Uterine smooth muscle cell (primary cell): ENCODE data around the gene CRB2. TPM values are rescaled to one million over a fixed set of nuclear protein-coding genes. Genes with fewer than 3 reads are reported as not detected.

Experiments
- total RNA-seq: library from RNA; depleted of rRNA; stranded (reverse); fragments of >200 nt; gene quantifications from 2 replicates; pipeline ENCODE4 v1.2.3, GENCODE V29; 2014

CRB2 gene
- not detected in 2 replicates for total RNA-seq

GRCh38 chr9:123355761-123356431, at the start of gene CRB2:
TSS of gene CRB2 (plus strand) at chr9:123356197. CDS start at chr9:123356261, 64 bp downstream.

Other genes starting within 250 kb of the CRB2 start
- gene STRBP, start 87.6 kb upstream of the CRB2 start, total RNA-seq, result 6.8 and 8.1 TPM in 2 replicates